ENCODE data around the gene VMO1. TPM values are rescaled to one million over a fixed set of nuclear protein-coding genes. Genes with fewer than 3 reads are reported as not detected.

VMO1 gene
- total RNA-seq, 1 donor from 2014 or later: not detected

DNA sequence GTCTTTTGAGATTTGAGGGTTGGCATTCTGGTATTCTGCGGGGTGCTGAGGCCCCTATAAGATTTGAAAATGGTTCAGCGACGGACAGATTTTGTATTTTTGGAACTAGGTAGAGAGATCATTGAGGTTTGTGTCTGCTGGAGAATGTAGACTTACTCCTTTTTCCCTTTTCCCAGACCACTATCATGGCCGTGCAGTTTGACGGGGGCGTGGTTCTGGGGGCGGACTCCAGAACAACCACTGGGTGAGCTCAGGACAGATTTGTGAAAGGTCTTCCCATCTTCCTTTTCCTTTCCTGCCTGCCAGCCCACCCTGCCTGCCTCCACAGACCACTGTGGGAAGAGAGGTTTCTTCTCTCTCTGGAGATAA lies 10.4 kb upstream of the VMO1 start:
- TF ChIP-seq CTCF (conservative IDR thresholded peaks at IDR 0.05; ENCODE audit: low read depth, low read length): no peak
- DNase-seq (ENCODE audit: low read depth): no peak
- peak overlapping the region; percentile 95 for H3K4me3 ChIP-seq (ENCODE audit: low read depth, low read length)

GRCh38 chr17:4795168-4795567 lies 9.0 kb upstream of the VMO1 start:
- no peak for TF ChIP-seq CTCF (conservative IDR thresholded peaks at IDR 0.05; ENCODE audit: low read depth, low read length)
- H3K4me3 ChIP-seq (ENCODE audit: low read depth, low read length): no peak overlapping the region
- no peak for DNase-seq (ENCODE audit: low read depth)

GRCh38 chr17:4790705-4791088 lies 4.5 kb upstream of the VMO1 start:
- DNase-seq (ENCODE audit: low read depth): no peak
- peak overlapping the region; percentile 65 for H3K4me3 ChIP-seq (ENCODE audit: low read depth, low read length)

GRCh38 chr17:4789951-4790704 lies 4.0 kb upstream of the VMO1 start:
- peak overlapping the region; percentile 65 for H3K4me3 ChIP-seq (ENCODE audit: low read depth, low read length)
- peak; percentile 32 for DNase-seq (ENCODE audit: low read depth)
- TF ChIP-seq CTCF (conservative IDR thresholded peaks at IDR 0.05; ENCODE audit: low read depth, low read length): peak; percentile 57

More at GRCh38 chr17:4790705-4791088, 4.5 kb upstream of the VMO1 start:
- no peak for TF ChIP-seq CTCF (conservative IDR thresholded peaks at IDR 0.05; ENCODE audit: low read depth, low read length)

DNA sequence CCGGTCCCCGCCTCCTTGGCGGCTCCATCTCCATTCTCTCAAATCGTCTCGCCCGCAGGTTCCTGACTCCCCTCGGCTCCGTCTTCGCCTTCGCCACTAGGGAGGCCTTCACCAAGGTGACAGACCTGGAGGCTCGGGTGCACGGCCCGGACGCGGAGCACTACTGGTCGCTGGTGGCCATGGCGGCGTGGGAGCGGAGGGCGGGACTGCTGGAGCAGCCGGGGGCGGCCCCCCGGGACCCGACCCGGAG lies 3.5 kb upstream of the VMO1 start:
- TF ChIP-seq CTCF (conservative IDR thresholded peaks at IDR 0.05; ENCODE audit: low read depth, low read length): no peak
- no peak for DNase-seq (ENCODE audit: low read depth)
- H3K4me3 ChIP-seq (ENCODE audit: low read depth, low read length): peak overlapping the region; percentile 65

- TF ChIP-seq CTCF (conservative IDR thresholded peaks at IDR 0.05; ENCODE audit: low read depth, low read length): no peak
- H3K4me3 ChIP-seq (ENCODE audit: low read depth, low read length): peak within 1 kb of the TSS; percentile 65
- no peak for DNase-seq (ENCODE audit: low read depth)
Measured at GRCh38 chr17:4788807-4789700, 2.9 kb upstream of the VMO1 start, which contains the start of gene GLTPD2. TSS of gene GLTPD2 (plus strand) at chr17:4788964. CDS start at chr17:4789012, 48 bp downstream.

Measured in epithelial cell of proximal tubule (primary cell).